MG63 (cell line): ENCODE measurements around the gene ATXN1. TPM values are rescaled to one million over a fixed set of nuclear protein-coding genes. Genes with fewer than 3 reads are reported as not detected.

Source experiments
- DNase-seq: peaks from one replicate; pipeline ENCODE4 v3.0.0-alpha.2; 2020
- H3K27me3 ChIP-seq: fragments of 250-450 bp; sonication (Bioruptor Pico); 2 replicates; pipeline ENCODE4 v1.5.1; 2020; ENCODE audit warnings: mild to moderate bottlenecking, moderate library complexity
- H3K36me3 ChIP-seq: fragments of 250-450 bp; sonication (Bioruptor Pico); 2 replicates; pipeline ENCODE4 v1.5.1; 2020; ENCODE audit warnings: mild to moderate bottlenecking, moderate library complexity
- H3K4me3 ChIP-seq: fragments of 250-450 bp; sonication (Bioruptor Pico); 2 replicates; pipeline ENCODE4 v1.5.1; 2020; ENCODE audit warnings: mild to moderate bottlenecking, moderate library complexity
- H3K9me3 ChIP-seq: fragments of 250-450 bp; sonication (Bioruptor Pico); 2 replicates; pipeline ENCODE4 v1.5.1; 2020; ENCODE audit warnings: mild to moderate bottlenecking, moderate library complexity
- total RNA-seq: library from RNA; depleted of rRNA; stranded (reverse); fragments of >200 nt; shearing (Covaris generic); gene quantifications from 2 replicates; pipeline ENCODE4 v1.2.3, GENCODE V29; 2014; ENCODE audit warnings: low replicate concordance

ATXN1 gene
- total RNA-seq, 1 experiment from 2014 or later, result 5.9 TPM

GRCh38 chr6:16429669-16430068 is 331.6 kb downstream of the ATXN1 start:
- DNase-seq, result no peak
- Histone ChIP-seq H3K4me3 (no peak overlapping the region), H3K36me3 (no peaks in the 10 kb centered on the region), H3K27me3 (no peaks in the 10 kb centered on the region), H3K9me3 (no peaks in the 10 kb centered on the region)

GRCh38 chr6:16427124-16427523 is 334.1 kb downstream of the ATXN1 start:
- Histone ChIP-seq H3K9me3 (no peaks in the 10 kb centered on the region), H3K36me3 (no peaks in the 10 kb centered on the region), H3K27me3 (no peaks in the 10 kb centered on the region), H3K4me3 (no peak overlapping the region)
- no peak for DNase-seq

- Histone ChIP-seq H3K9me3 (no peaks in the 10 kb centered on the region), H3K36me3 (no peaks in the 10 kb centered on the region), H3K27me3 (no peaks in the 10 kb centered on the region), H3K4me3 (no peak overlapping the region)
- DNase-seq, result no peak
Measured at GRCh38 chr6:16425881-16426615, 335.2 kb downstream of the ATXN1 start.

GRCh38 chr6:16421462-16421960 is 339.7 kb downstream of the ATXN1 start:
- no peaks in the 10 kb centered on the region for H3K36me3 ChIP-seq
- peak overlapping the region; percentile 6; the same call in 1 of the 2 replicates for H3K4me3 ChIP-seq
- H3K27me3 ChIP-seq, result no peaks in the 10 kb centered on the region
- DNase-seq, result no peak
- H3K9me3 ChIP-seq, result no peaks in the 10 kb centered on the region

GRCh38 chr6:16420715-16421461 is 340.4 kb downstream of the ATXN1 start:
- Histone ChIP-seq H3K27me3 (no peaks in the 10 kb centered on the region), H3K9me3 (no peaks in the 10 kb centered on the region), H3K4me3 (peak overlapping the region; percentile 6; the same call in 1 of the 2 replicates), H3K36me3 (no peaks in the 10 kb centered on the region)
- peak; percentile 68 for DNase-seq

GRCh38 chr6:16420337-16420714 is 340.9 kb downstream of the ATXN1 start:
- Histone ChIP-seq H3K4me3 (no peak overlapping the region), H3K9me3 (no peaks in the 10 kb centered on the region), H3K36me3 (no peaks in the 10 kb centered on the region), H3K27me3 (no peaks in the 10 kb centered on the region)
- no peak for DNase-seq

GRCh38 chr6:16419636-16420336 is 341.5 kb downstream of the ATXN1 start:
- no peaks in the 10 kb centered on the region for H3K27me3 ChIP-seq
- no peak for DNase-seq
- H3K36me3 ChIP-seq, result no peaks in the 10 kb centered on the region
- H3K9me3 ChIP-seq, result no peaks in the 10 kb centered on the region
- H3K4me3 ChIP-seq, result no peak overlapping the region

- Histone ChIP-seq H3K9me3 (no peaks in the 10 kb centered on the region), H3K36me3 (no peaks in the 10 kb centered on the region), H3K27me3 (no peaks in the 10 kb centered on the region), H3K4me3 (no peak overlapping the region)
- DNase-seq, result no peak
Measured at GRCh38 chr6:16418151-16418550, 343.1 kb downstream of the ATXN1 start.

- DNase-seq, result no peak
- Histone ChIP-seq H3K27me3 (no peaks in the 10 kb centered on the region), H3K9me3 (no peaks in the 10 kb centered on the region), H3K4me3 (no peak overlapping the region), H3K36me3 (no peaks in the 10 kb centered on the region)
Measured at GRCh38 chr6:16415677-16416076, 345.6 kb downstream of the ATXN1 start.

GRCh38 chr6:16414205-16414604 is 347.1 kb downstream of the ATXN1 start:
- H3K27me3 ChIP-seq, result no peaks in the 10 kb centered on the region
- no peak overlapping the region for H3K4me3 ChIP-seq
- no peak for DNase-seq
- H3K9me3 ChIP-seq, result no peaks in the 10 kb centered on the region
- H3K36me3 ChIP-seq, result no peaks in the 10 kb centered on the region

GRCh38 chr6:16413399-16413798 is 347.9 kb downstream of the ATXN1 start:
- Histone ChIP-seq H3K4me3 (no peak overlapping the region), H3K9me3 (no peaks in the 10 kb centered on the region), H3K36me3 (no peaks in the 10 kb centered on the region), H3K27me3 (no peaks in the 10 kb centered on the region)
- no peak for DNase-seq

GRCh38 chr6:16412982-16413381 is 348.3 kb downstream of the ATXN1 start:
- Histone ChIP-seq H3K36me3 (no peaks in the 10 kb centered on the region), H3K9me3 (no peaks in the 10 kb centered on the region), H3K4me3 (no peak overlapping the region), H3K27me3 (no peaks in the 10 kb centered on the region)
- no peak for DNase-seq

GRCh38 chr6:16412171-16412570 is 349.1 kb downstream of the ATXN1 start:
- H3K4me3 ChIP-seq, result no peak overlapping the region

GRCh38 chr6:16409531-16410441 is 351.5 kb downstream of the ATXN1 start:
- no peaks in the 10 kb centered on the region for H3K9me3 ChIP-seq
- DNase-seq, result peak; percentile 50
- H3K36me3 ChIP-seq, result no peaks in the 10 kb centered on the region
- no peaks in the 10 kb centered on the region for H3K27me3 ChIP-seq
- no peak overlapping the region for H3K4me3 ChIP-seq

More at GRCh38 chr6:16412171-16412570, 349.1 kb downstream of the ATXN1 start:
- no peak for DNase-seq
- no peaks in the 10 kb centered on the region for H3K36me3 ChIP-seq
- no peaks in the 10 kb centered on the region for H3K9me3 ChIP-seq
- H3K27me3 ChIP-seq, result no peaks in the 10 kb centered on the region

GRCh38 chr6:16408766-16409165 is 352.5 kb downstream of the ATXN1 start:
- no peak for DNase-seq
- H3K36me3 ChIP-seq, result no peaks in the 10 kb centered on the region
- no peak overlapping the region for H3K4me3 ChIP-seq
- H3K27me3 ChIP-seq, result no peaks in the 10 kb centered on the region
- H3K9me3 ChIP-seq, result no peaks in the 10 kb centered on the region

GRCh38 chr6:16406966-16407365 is 354.3 kb downstream of the ATXN1 start:
- Histone ChIP-seq H3K4me3 (no peak overlapping the region), H3K9me3 (no peaks in the 10 kb centered on the region), H3K27me3 (no peaks in the 10 kb centered on the region), H3K36me3 (no peaks in the 10 kb centered on the region)
- DNase-seq, result no peak
